Muscle layer of colon (tissue), 2 donors: Measurements from ENCODE around the gene GLIPR1.
A peak's percentile ranks its signal among the peaks of the same experiment; 100 is the strongest.
"Not testable (repeated sequence)": the region's sequence is repeated elsewhere in the genome, so short reads cannot be mapped to it uniquely, and the experiment has no call there.

Experiments
- H3K27ac ChIP-seq: one replicate; pipeline ENCODE4 v1.7.0; 2013; ENCODE audit warnings: low read depth, mild to moderate bottlenecking, low read length, moderate library complexity
- H3K27me3 ChIP-seq, 2 donors: one replicate each; pipeline ENCODE4 v1.7.0; 2013; ENCODE audit warnings: low read length in 2 of 2, mild to moderate bottlenecking in 2 of 2; ENCODE audit not compliant: insufficient read depth in 2 of 2, control insufficient read depth in 1 of 2
- H3K36me3 ChIP-seq: one replicate; pipeline ENCODE4 v1.7.0; 2013; ENCODE audit warnings: mild to moderate bottlenecking, low read length; ENCODE audit not compliant: insufficient read depth
- H3K4me1 ChIP-seq: one replicate; pipeline ENCODE4 v1.7.0; 2013; ENCODE audit warnings: mild to moderate bottlenecking, low read length; ENCODE audit not compliant: insufficient read depth
- H3K4me3 ChIP-seq, 2 donors: one replicate each; pipeline ENCODE4 v1.7.0; 2013; ENCODE audit warnings: low read length in 2 of 2, low read depth in 1 of 2, mild to moderate bottlenecking in 1 of 2, moderate library complexity in 1 of 2
- H3K9ac ChIP-seq: one replicate; pipeline ENCODE4 v1.7.0; 2013; ENCODE audit warnings: low read length
- H3K9me3 ChIP-seq: one replicate; pipeline ENCODE4 v1.7.0; 2013; ENCODE audit warnings: mild to moderate bottlenecking, low read length
- donor health status: abdominal sarcoma.
- donor health status: Adenocarcinoma of cecum.

Gene GLIPR1

DNA sequence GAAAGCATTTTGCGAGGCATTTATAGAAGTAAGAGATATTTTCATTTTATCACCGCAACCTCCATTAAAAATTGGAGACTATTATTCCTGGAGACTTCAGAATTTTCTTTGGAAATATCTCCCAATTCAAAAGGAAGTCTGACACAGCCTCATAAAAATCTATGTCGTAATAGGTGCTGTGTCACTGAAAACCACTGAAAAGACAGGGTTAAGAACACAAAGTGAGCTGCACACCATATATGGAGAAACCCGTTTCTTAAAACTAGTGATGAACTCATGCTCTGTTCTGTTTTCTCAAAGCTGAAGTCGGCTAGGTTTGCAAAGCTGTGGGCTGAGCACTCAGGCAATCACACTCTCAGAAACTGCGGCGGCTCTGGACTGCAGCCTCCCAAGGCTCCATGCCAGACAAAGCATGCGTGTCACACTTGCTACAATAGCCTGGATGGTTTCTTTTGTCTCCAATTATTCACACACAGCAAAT is at the start of gene GLIPR1:
Gene GLIPR1, plus strand, starts transcription at position 287 of the 481 bp plus-strand sequence. Its CDS starts 126 bp downstream, at position 413.
- peaks cover 34% of the 10 kb centered on the region for H3K4me1 ChIP-seq
- no peaks in the 10 kb centered on the region for H3K36me3 ChIP-seq
- no peaks in the 10 kb centered on the region for H3K27me3 ChIP-seq
- H3K4me3 ChIP-seq, result peak within 1 kb of the TSS; percentile 44 to 74
- no peaks in the 10 kb centered on the region for H3K9me3 ChIP-seq
- peak within 1 kb of the TSS; percentile 21 for H3K9ac ChIP-seq
- peak within 1 kb of the TSS; percentile 87 for H3K27ac ChIP-seq

DNA sequence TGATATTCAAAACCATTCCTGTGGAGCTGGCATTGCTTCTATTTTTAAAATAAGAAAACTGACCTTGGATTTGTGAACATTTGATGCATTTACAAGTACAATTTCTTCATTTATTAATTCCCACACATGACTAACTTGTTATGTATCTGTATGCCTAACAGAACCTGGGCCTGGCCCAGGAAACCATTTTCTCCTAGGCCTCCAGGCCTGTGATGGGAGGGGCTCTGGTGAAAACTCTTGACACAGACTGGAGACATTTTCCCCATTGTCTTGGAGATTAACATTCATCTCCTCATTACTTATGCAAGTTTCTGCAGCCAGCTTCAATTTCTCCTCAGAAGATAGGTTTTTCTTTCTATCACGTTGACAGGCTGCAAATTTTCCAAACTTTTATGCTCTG is 47.6 kb upstream of the GLIPR1 start:
- H3K4me3 ChIP-seq, result no peak overlapping the region
- H3K27ac ChIP-seq, result no peak overlapping the region
- H3K9me3 ChIP-seq, result peaks cover 5% of the 10 kb centered on the region
- H3K4me1 ChIP-seq, result no peaks in the 10 kb centered on the region
- no peak overlapping the region for H3K9ac ChIP-seq
- H3K27me3 ChIP-seq, result no peaks in the 10 kb centered on the region
- no peaks in the 10 kb centered on the region for H3K36me3 ChIP-seq

DNA sequence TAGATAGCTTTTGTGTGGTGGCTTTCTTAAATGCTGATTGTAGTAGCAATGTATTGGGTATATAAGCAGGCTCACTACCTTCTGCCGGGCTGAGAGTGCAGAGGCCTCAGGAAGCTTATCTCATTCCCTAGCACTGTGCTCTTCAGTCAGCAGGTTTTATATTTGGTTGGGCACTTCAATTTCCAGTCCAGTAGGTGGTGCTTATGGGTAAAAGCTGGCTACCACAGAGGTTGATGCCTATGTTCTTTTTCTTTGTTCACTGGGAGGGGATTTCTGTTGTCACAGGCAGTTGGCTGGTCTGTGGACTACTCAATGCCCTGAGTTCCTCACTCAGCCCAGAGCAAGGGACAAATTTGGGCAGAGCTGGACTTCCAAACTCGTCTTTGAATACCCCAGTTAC is 43.0 kb upstream of the GLIPR1 start:
- Histone ChIP-seq H3K4me1 (no peaks in the 10 kb centered on the region), H3K27me3 (no peaks in the 10 kb centered on the region), H3K4me3 (no peak overlapping the region), H3K36me3 (no peaks in the 10 kb centered on the region), H3K9ac (no peak overlapping the region), H3K27ac (no peak overlapping the region), H3K9me3 (peaks cover 5% of the 10 kb centered on the region)

DNA sequence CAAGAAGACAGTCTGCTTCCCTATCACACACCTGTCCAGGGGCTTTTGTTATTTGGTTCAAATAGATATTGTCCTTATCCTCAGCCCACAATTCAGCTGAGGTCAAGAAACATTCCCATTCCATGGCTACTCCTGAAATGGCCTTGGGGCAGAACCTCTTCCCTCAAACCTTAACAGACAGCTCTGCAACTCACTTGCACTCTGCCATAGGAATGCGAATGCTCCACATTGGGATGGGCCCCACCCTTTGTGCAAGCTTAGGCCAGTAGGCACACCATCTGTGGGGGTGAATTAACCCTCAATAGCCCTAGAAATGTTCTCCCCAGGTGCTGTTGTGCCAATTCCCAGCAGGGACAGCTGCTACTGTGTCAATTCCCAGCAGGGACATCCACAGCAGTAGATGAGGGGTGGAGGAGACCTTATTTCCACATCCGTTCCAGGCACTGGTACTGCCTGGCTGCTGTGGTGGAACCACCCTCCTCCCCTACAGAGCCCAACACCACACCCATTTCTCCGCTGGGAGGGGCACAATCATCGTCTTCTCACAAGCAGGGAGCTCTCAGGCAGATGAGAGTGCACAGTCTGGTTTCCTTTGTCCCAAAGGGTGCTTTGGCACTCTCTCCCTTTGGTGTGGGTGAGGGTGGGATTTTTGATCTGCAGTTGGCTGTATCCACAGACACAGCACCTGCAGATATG is 42.3 kb upstream of the GLIPR1 start:
- Histone ChIP-seq H3K9ac (no peak overlapping the region), H3K9me3 (peaks cover 5% of the 10 kb centered on the region), H3K27me3 (no peaks in the 10 kb centered on the region)

DNA sequence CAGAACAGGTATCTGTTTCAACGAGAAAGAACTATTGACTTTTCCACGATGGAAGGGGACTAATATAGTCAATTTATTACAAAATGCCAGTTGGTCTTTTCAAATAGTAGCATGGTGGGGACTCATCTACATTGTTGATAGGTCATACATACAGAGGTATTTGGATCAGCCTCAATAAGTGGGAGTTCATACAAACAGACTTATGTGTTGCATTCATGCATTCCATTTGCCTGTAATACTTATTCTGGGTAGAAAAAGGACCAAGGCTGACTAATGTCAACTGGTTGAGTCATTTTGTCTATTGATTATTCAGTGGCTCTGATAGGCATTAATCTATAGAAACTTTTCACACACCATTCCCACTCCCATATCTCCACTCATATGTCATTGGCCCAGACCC is 41.5 kb upstream of the GLIPR1 start:
- Histone ChIP-seq H3K9ac (no peak overlapping the region), H3K36me3 (no peaks in the 10 kb centered on the region), H3K4me1 (no peaks in the 10 kb centered on the region), H3K9me3 (peaks cover 5% of the 10 kb centered on the region), H3K4me3 (no peak overlapping the region), H3K27ac (no peak overlapping the region), H3K27me3 (no peaks in the 10 kb centered on the region)

More for the DNA sequence above, 42.3 kb upstream of the GLIPR1 start:
- H3K4me1 ChIP-seq, result no peaks in the 10 kb centered on the region
- H3K36me3 ChIP-seq, result no peaks in the 10 kb centered on the region
- no peak overlapping the region for H3K4me3 ChIP-seq
- no peak overlapping the region for H3K27ac ChIP-seq

DNA sequence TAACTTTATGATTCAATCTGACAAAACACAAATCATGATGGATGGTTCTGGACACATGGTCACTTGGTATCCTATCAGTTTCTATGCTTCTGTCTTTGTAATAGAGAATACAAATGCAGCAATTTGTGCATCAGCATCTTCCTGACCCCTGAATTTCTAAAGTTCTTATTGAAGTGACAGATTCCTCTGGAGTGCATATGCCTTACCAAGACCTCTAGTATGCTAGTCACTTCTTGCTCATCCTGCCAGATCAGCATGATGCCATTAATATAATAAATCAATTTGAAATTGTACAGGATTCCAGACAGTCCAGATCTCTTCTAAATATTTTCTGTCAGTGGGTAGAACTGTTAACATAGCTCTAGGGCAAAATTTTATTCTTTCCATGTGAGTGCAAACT is 40.6 kb upstream of the GLIPR1 start:
- peaks cover 5% of the 10 kb centered on the region for H3K9me3 ChIP-seq

DNA sequence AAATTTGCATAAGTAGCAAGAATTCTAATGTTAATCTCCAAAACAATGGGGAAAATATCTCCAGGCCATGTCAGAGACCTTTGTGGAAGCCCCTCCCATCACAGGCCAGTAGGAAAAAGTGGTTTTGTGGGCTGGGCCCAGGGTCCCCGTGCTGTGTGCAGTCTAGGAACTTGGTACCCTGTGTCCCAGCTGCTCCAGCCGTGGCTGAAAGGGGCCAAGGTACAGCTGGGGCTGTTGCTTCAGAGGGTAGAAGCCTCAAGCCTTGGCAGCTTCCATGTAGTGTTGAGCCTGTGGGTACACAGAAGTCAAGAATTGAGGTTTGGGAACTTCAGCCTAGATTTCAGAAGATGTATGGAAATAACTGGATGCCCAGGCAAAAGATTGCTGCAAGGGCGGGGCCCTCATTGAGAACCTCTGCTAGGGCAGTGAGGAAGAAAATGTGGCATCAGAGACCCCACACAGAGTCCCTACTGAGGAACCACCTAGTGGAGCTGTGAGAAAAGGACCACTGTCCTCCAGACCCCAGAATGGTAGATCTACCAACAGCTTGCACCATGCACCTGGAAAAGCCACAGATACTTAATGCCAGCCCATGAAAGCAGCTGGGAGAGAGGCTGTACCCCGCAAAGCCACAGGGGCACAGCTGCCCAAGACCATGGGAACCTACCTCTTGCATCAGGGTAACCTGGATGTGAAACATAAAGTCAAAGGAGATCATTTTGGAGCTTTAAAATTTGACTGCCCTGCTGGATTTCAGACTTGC is 38.7 kb upstream of the GLIPR1 start:
- not testable (repeated sequence) for H3K9me3 ChIP-seq, H3K36me3 ChIP-seq, H3K4me1 ChIP-seq, H3K27ac ChIP-seq, H3K9ac ChIP-seq, H3K27me3 ChIP-seq, H3K4me3 ChIP-seq

More for the DNA sequence above, 40.6 kb upstream of the GLIPR1 start:
- Histone ChIP-seq H3K27ac (no peak overlapping the region), H3K27me3 (no peaks in the 10 kb centered on the region), H3K36me3 (no peaks in the 10 kb centered on the region), H3K4me3 (no peak overlapping the region), H3K4me1 (no peaks in the 10 kb centered on the region), H3K9ac (no peak overlapping the region)

DNA sequence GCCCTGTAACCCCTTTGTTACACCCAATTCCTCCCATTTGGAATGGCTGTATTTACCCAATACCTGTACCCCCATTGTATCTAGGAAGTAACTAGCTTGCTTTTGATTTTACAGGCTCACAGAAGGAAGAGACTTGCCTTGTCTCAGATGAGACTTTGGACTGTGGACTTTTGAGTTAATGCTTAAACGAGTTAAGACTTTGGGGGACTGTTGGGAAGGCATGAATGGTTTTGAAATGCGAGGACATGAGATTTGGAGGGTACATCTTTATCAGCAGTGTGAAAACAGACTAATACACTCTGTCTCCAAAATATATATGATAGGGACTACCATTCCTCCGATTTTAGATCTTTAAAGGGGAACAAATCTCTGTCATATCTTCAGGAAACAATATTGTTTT is 38.1 kb upstream of the GLIPR1 start:
- H3K36me3 ChIP-seq, H3K27ac ChIP-seq, H3K4me1 ChIP-seq, H3K27me3 ChIP-seq, H3K9me3 ChIP-seq, H3K9ac ChIP-seq, H3K4me3 ChIP-seq: not testable (repeated sequence)

DNA sequence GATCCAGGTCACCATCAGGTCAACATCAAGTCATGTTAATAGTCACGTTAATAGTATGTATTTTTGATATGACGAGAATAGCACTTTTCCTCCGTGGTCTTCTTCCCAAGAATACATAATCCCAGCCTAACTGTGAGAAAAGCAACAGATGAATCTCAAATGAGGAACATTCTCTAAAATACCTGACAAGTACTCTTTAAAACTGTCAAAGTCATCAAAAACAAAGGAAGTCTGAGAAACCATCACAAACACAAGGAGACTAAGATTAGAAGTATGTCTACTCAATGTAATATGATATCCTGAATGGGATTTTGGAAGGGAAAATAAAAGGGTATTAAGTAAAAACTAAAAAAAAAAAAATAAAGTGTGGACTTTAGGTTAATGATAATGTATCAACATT is 36.8 kb upstream of the GLIPR1 start:
- H3K9me3 ChIP-seq, result no peaks in the 10 kb centered on the region

DNA sequence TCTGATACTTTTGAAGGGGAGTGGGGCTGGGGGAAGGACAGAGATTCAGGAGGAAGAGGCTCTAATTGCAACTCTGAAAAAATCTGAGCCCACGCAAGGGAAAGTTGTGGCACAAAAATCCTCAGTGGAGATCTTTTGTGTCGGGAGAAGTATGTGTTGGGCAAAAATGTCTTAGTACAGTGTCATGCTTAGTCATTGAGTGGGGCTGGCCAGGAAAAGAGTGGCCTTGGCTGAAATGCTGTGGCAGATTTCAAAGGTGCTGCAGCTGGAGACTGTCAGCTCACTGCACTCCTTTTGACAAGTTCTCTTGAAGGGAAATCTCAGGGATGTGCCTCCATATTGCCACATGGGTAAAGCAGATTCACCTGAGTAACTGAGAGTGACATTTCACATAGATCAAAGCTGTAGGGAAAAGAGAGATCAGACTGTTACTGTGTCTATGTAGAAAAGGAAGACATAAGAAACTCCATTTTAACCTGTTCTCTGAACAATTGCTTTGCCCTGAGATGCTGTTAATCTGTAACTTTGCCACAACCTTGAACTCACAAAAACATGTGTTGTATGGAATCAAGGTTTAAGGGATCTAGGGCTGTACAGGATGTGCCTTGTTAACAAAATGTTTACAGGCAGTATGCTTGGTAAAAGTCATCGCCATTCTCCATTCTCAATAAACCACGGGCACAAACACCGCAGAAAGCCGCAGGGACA is 36.0 kb upstream of the GLIPR1 start:
- H3K4me1 ChIP-seq, result no peaks in the 10 kb centered on the region
- H3K27ac ChIP-seq, result no peak overlapping the region
- no peaks in the 10 kb centered on the region for H3K27me3 ChIP-seq
- H3K9ac ChIP-seq, result no peak overlapping the region
- H3K4me3 ChIP-seq, result no peak overlapping the region
- no peaks in the 10 kb centered on the region for H3K36me3 ChIP-seq
- no peaks in the 10 kb centered on the region for H3K9me3 ChIP-seq

More for the DNA sequence above, 36.8 kb upstream of the GLIPR1 start:
- Histone ChIP-seq H3K4me3 (no peak overlapping the region), H3K4me1 (no peaks in the 10 kb centered on the region), H3K27me3 (no peaks in the 10 kb centered on the region), H3K9ac (no peak overlapping the region), H3K27ac (no peak overlapping the region), H3K36me3 (no peaks in the 10 kb centered on the region)

DNA sequence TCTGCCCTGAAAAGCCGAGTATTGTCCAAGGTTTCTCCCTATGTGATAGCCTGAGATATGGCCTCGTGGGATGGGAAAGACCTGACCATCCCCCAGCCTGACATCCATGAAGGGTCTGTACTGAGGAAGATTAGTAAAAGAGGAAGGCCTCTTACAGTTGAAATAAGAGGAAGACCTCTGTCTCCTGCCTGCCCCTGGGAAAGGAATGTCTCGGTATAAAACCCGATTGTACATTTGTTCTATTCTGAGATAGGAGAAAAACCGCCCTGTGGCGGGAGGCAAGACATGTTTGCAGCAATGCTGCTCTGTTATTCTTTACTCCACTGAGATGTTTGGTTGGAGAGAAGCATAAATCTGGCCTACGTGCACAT is 35.4 kb upstream of the GLIPR1 start:
- not testable (repeated sequence) for H3K4me1 ChIP-seq, H3K4me3 ChIP-seq, H3K9ac ChIP-seq, H3K27ac ChIP-seq, H3K36me3 ChIP-seq, H3K9me3 ChIP-seq, H3K27me3 ChIP-seq
